Urinary bladder (tissue), 4 donors: ENCODE data around the gene BEND7. TPM values are rescaled to one million over a fixed set of nuclear protein-coding genes. Genes with fewer than 3 reads are reported as not detected.
"Not testable (repeated sequence)": the region's sequence is repeated elsewhere in the genome, so short reads cannot be mapped to it uniquely, and the experiment has no call there.

Source experiments
- DNase-seq: peaks from one replicate; pipeline ENCODE4 v3.0.0-alpha.2; 2015; ENCODE audit errors: extremely low spot score
- H3K27ac ChIP-seq: one replicate; pipeline ENCODE4 v1.5.1; 2013; ENCODE audit warnings: low read depth, mild to moderate bottlenecking, moderate library complexity
- H3K36me3 ChIP-seq: one replicate; pipeline ENCODE4 v1.6.1; 2013; ENCODE audit warnings: mild to moderate bottlenecking, moderate library complexity; ENCODE audit not compliant: insufficient read depth
- H3K4me1 ChIP-seq: one replicate; pipeline ENCODE4 v1.6.1; 2013; ENCODE audit warnings: mild to moderate bottlenecking, moderate library complexity; ENCODE audit not compliant: insufficient read depth
- H3K4me3 ChIP-seq: one replicate; pipeline ENCODE4 v1.5.1; 2013; ENCODE audit warnings: low read depth, low read length
- WGBS: extraction: QIAGEN DNeasy Blood & Tissue Kit; methylation state at CpG from one replicate; pipeline ENCODE4 v1.1.7; 2013; 5-methylcytosine and 5-hydroxymethylcytosine counted together
- polyA plus RNA-seq: library from polyadenylated mRNA; stranded (reverse); fragments of 200-250 nt; gene quantifications from one replicate; pipeline ENCODE4 v1.2.3, GENCODE V29; 2013
- total RNA-seq: library from RNA; depleted of rRNA; stranded (reverse); fragments of >200 nt; gene quantifications from one replicate; pipeline ENCODE4 v1.2.3, GENCODE V29; 2014
- donor health status: healthy with polysubstance abuse.
- donor health status: healthy.

The BEND7 gene
- total and polyA plus RNA-seq, 2 donors = 8.0 to 8.8 TPM

- no peak overlapping the region for H3K27ac ChIP-seq
- H3K4me1 ChIP-seq = no peaks in the 10 kb centered on the region
- H3K36me3 ChIP-seq = no peaks in the 10 kb centered on the region
- H3K4me3 ChIP-seq = no peak overlapping the region
- no peak for DNase-seq
- WGBS = 76% methylated on average over 2 of the region's 2 CpGs
These were observed 112.1 kb downstream of the BEND7 start for GRCh38 chr10:13416760-13417159.

- DNase-seq = no peak
- no peak overlapping the region for H3K4me3 ChIP-seq
- H3K36me3 ChIP-seq = no peaks in the 10 kb centered on the region
- no peaks in the 10 kb centered on the region for H3K4me1 ChIP-seq
- no peak overlapping the region for H3K27ac ChIP-seq
- 55% methylated on average over 2 of the region's 2 CpGs for WGBS
These were observed 114.0 kb downstream of the BEND7 start for GRCh38 chr10:13414855-13415254.

- Histone ChIP-seq H3K4me1 (no peaks in the 10 kb centered on the region), H3K36me3 (no peaks in the 10 kb centered on the region), H3K27ac (no peak overlapping the region), H3K4me3 (no peak overlapping the region)
- DNase-seq = no peak
- WGBS = 84% methylated on average over 1 of the region's 1 CpG
These were observed 114.7 kb downstream of the BEND7 start for GRCh38 chr10:13414137-13414536.

- H3K36me3 ChIP-seq = no peaks in the 10 kb centered on the region
- no peak overlapping the region for H3K27ac ChIP-seq
- H3K4me1 ChIP-seq = no peaks in the 10 kb centered on the region
- H3K4me3 ChIP-seq = no peak overlapping the region
- 86% methylated on average over 3 of the region's 3 CpGs for WGBS
- DNase-seq = no peak
These were observed 115.9 kb downstream of the BEND7 start for GRCh38 chr10:13412894-13413293.

GRCh38 chr10:13404791-13405190, 124.0 kb downstream of the BEND7 start:
- DNase-seq = no peak
- Histone ChIP-seq H3K36me3 (no peaks in the 10 kb centered on the region), H3K4me3 (no peak overlapping the region), H3K4me1 (no peaks in the 10 kb centered on the region), H3K27ac (no peak overlapping the region)
- 53% methylated on average over 5 of the region's 5 CpGs for WGBS

GRCh38 chr10:13404305-13404759, 124.5 kb downstream of the BEND7 start:
- Histone ChIP-seq H3K36me3 (no peaks in the 10 kb centered on the region), H3K4me3 (no peak overlapping the region), H3K27ac (no peak overlapping the region), H3K4me1 (no peaks in the 10 kb centered on the region)
- 69% methylated on average over 3 of the region's 3 CpGs for WGBS
- DNase-seq = no peak

- H3K4me1 ChIP-seq, H3K4me3 ChIP-seq, H3K27ac ChIP-seq, DNase-seq, H3K36me3 ChIP-seq: not testable (repeated sequence)
- WGBS = 84% methylated on average over 7 of the region's 7 CpGs
These were observed 125.4 kb downstream of the BEND7 start for GRCh38 chr10:13403426-13403825.

- WGBS = 54% methylated on average over 8 of the region's 8 CpGs
- Histone ChIP-seq H3K27ac (no peak overlapping the region), H3K4me1 (no peaks in the 10 kb centered on the region), H3K36me3 (no peaks in the 10 kb centered on the region), H3K4me3 (no peak overlapping the region)
- no peak for DNase-seq
These were observed 126.8 kb downstream of the BEND7 start for GRCh38 chr10:13402021-13402420.

GRCh38 chr10:13401142-13401541, 127.7 kb downstream of the BEND7 start:
- Histone ChIP-seq H3K4me1 (no peaks in the 10 kb centered on the region), H3K4me3 (no peak overlapping the region), H3K36me3 (no peaks in the 10 kb centered on the region), H3K27ac (no peak overlapping the region)
- DNase-seq = no peak
- 94% methylated on average over 3 of the region's 3 CpGs for WGBS

GRCh38 chr10:13400196-13400965, 128.4 kb downstream of the BEND7 start:
- WGBS = 65% methylated on average over 15 of the region's 15 CpGs
- DNase-seq = no peak
- H3K36me3 ChIP-seq = no peaks in the 10 kb centered on the region
- no peaks in the 10 kb centered on the region for H3K4me1 ChIP-seq
- no peak overlapping the region for H3K27ac ChIP-seq
- no peak overlapping the region for H3K4me3 ChIP-seq

- no peak for DNase-seq
- Histone ChIP-seq H3K4me1 (no peaks in the 10 kb centered on the region), H3K27ac (no peak overlapping the region), H3K36me3 (no peaks in the 10 kb centered on the region), H3K4me3 (no peak overlapping the region)
- WGBS = 73% methylated on average over 2 of the region's 2 CpGs
These were observed 129.1 kb downstream of the BEND7 start for GRCh38 chr10:13399752-13400151.

GRCh38 chr10:13399236-13399635, 129.6 kb downstream of the BEND7 start:
- no peak for DNase-seq
- WGBS = 88% methylated on average over 8 of the region's 8 CpGs
- Histone ChIP-seq H3K4me3 (no peak overlapping the region), H3K36me3 (no peaks in the 10 kb centered on the region), H3K27ac (no peak overlapping the region), H3K4me1 (no peaks in the 10 kb centered on the region)

GRCh38 chr10:13397052-13397451, 131.8 kb downstream of the BEND7 start:
- no peak for DNase-seq
- Histone ChIP-seq H3K4me3 (no peak overlapping the region), H3K4me1 (no peaks in the 10 kb centered on the region), H3K36me3 (no peaks in the 10 kb centered on the region), H3K27ac (no peak overlapping the region)
- 94% methylated on average over 3 of the region's 3 CpGs for WGBS

- Histone ChIP-seq H3K4me3 (no peak overlapping the region), H3K27ac (no peak overlapping the region), H3K36me3 (no peaks in the 10 kb centered on the region), H3K4me1 (no peaks in the 10 kb centered on the region)
- DNase-seq = no peak
These were observed 132.4 kb downstream of the BEND7 start for GRCh38 chr10:13396369-13396768.
